ENCODE data around the gene TASP1. TPM values are rescaled to one million over a fixed set of nuclear protein-coding genes. Genes with fewer than 3 reads are reported as not detected.
A peak's percentile ranks its signal among the peaks of the same experiment; 100 is the strongest.

TASP1 gene
- total and polyA plus RNA-seq, 8 donors: 2.9 to 33.8 (median 6.9) TPM

DNA sequence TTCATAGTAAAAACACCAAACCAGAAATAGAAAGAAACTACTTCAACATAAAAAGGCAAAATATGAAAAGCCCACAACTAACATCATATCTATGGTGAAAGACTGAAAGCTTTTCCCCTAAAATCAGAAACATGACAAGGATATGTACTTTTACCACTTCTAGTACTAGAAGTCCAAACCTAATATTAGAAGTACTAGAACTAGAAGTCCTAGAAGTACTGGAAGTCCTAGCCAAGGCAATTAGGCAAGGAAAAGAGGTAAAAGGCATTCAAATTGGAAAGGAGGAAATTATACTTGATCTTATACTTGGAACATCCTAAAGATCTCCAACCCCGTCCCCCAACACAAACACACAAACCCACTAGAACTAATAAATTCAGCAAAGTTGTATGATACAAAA, 74.9 kb downstream of the TASP1 start:
- Histone ChIP-seq H3K9me3 (peaks cover 0 to 5% (median 0%) of the 10 kb centered on the region in 4 donors), H3K27ac (no peak overlapping the region), H3K36me3 (peaks cover 0 to 21% (median 9%) of the 10 kb centered on the region in 4 donors), H3K27me3 (no peaks in the 10 kb centered on the region), H3K4me3 (no peak overlapping the region), H3K4me1 (no peaks in the 10 kb centered on the region)
- no peak for TF ChIP-seq POLR2AphosphoS5 (IDR thresholded peaks at IDR 0.05)
- TF ChIP-seq EP300 (IDR thresholded peaks at IDR 0.05): no peak
- TF ChIP-seq, protein P1, sequence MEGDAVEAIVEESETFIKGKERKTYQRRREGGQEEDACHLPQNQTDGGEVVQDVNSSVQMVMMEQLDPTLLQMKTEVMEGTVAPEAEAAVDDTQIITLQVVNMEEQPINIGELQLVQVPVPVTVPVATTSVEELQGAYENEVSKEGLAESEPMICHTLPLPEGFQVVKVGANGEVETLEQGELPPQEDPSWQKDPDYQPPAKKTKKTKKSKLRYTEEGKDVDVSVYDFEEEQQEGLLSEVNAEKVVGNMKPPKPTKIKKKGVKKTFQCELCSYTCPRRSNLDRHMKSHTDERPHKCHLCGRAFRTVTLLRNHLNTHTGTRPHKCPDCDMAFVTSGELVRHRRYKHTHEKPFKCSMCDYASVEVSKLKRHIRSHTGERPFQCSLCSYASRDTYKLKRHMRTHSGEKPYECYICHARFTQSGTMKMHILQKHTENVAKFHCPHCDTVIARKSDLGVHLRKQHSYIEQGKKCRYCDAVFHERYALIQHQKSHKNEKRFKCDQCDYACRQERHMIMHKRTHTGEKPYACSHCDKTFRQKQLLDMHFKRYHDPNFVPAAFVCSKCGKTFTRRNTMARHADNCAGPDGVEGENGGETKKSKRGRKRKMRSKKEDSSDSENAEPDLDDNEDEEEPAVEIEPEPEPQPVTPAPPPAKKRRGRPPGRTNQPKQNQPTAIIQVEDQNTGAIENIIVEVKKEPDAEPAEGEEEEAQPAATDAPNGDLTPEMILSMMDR (IDR thresholded peaks at IDR 0.05): no peak
- TF ChIP-seq POLR2A (IDR thresholded peaks at IDR 0.05): no peak
- WGBS, 5 donors: 91 to 100% (median 98%) methylated on average over 1 of the region's 1 CpG
- intact Hi-C loops (cut with DNase I; ENCODE audit: low total_unique reads): no loop called here
- DNase-seq: no peak

DNA sequence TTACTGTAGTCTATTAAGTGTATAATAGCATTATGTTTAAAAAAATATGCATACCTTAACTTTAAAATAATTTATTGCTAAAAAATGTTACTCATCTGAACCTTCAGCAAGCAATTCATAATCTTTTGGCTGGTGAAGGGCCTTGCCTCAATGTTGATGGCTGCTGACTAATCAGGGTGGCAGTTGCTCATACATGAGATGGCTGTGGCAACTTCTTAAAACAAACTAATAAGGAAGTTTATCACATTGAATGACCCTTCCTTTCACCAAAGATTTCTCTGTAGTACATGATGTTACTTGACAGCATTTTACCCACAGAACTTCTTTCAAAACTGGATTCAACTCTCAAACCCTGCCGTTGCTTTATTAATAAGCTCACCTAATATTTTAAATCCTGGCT, 84.0 kb downstream of the TASP1 start:
- Histone ChIP-seq H3K27me3 (no peaks in the 10 kb centered on the region), H3K36me3 (peaks cover 0 to 7% (median 3%) of the 10 kb centered on the region in 4 donors), H3K9me3 (no peaks in the 10 kb centered on the region), H3K27ac (no peak overlapping the region), H3K4me3 (no peak overlapping the region), H3K4me1 (peaks cover 0 to 7% (median 0%) of the 10 kb centered on the region in 4 donors)
- DNase-seq: no peak
- intact Hi-C loops (cut with DNase I; ENCODE audit: low total_unique reads): no loop called here
- TF ChIP-seq EP300 (IDR thresholded peaks at IDR 0.05) (no peak), POLR2AphosphoS5 (IDR thresholded peaks at IDR 0.05) (no peak), POLR2A (IDR thresholded peaks at IDR 0.05) (no peak)
- TF ChIP-seq, protein P1 (IDR thresholded peaks at IDR 0.05): no peak
- 83 to 95% (median 92%) methylated on average over 1 of the region's 1 CpG for WGBS, 5 donors

DNA sequence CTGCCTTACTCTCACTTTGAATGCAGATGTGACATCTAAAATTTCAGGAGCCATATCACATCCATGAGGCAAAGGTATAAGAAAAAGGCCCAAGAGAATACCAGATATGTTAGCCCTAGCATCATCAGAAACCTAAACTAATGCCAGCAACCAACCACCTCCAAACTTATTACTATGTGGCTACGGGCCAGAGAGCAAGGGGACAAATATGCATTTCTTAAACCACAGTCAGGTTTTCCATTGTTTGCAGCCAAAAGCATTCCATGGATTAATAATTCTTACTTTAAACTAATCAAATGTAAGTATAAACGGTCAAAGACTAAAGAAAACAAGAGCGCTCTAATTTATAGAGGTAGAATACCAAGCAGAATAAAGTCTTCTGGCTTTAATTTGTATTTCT, 84.7 kb downstream of the TASP1 start:
- 74 to 88% (median 84%) methylated on average over 3 of the region's 3 CpGs for WGBS, 5 donors
- no peaks in the 10 kb centered on the region for H3K9me3 ChIP-seq
- peak in 1 of 2 donors; percentile 8 for DNase-seq
- no peaks in the 10 kb centered on the region for H3K27me3 ChIP-seq
- TF ChIP-seq EP300 (IDR thresholded peaks at IDR 0.05): no peak
- no peak for TF ChIP-seq POLR2AphosphoS5 (IDR thresholded peaks at IDR 0.05)
- TF ChIP-seq, protein P1 (IDR thresholded peaks at IDR 0.05): no peak
- no peak for TF ChIP-seq POLR2A (IDR thresholded peaks at IDR 0.05)
- peaks cover 0 to 7% (median 0%) of the 10 kb centered on the region in 4 donors for H3K4me1 ChIP-seq
- peaks cover 0 to 7% (median 3%) of the 10 kb centered on the region in 4 donors for H3K36me3 ChIP-seq
- H3K27ac ChIP-seq: no peak overlapping the region
- intact Hi-C loops (cut with DNase I; ENCODE audit: low total_unique reads): no loop called here
- H3K4me3 ChIP-seq: no peak overlapping the region

DNA sequence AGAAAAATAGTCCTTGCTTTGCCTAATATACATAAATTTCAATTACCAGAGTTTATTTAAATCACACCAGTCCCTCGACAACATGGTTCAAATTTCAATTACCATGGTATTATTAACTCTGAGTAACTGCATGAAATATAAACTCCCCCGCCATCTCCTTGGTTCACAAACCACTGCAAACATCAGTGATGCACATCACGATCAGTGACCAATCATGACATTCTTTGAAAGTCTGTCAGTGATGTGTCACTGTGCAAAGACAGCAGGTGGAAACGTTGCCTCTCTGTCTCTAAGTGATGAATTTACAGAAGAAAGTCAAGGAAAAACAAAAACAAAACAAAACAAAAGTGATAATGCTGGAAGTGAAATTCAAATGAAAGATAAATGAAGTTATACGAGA, 86.7 kb downstream of the TASP1 start:
- 80 to 91% (median 85%) methylated on average over 5 of the region's 5 CpGs for WGBS, 5 donors
- intact Hi-C loops (cut with DNase I; ENCODE audit: low total_unique reads): no loop called here
- DNase-seq: no peak
- H3K27me3 ChIP-seq: no peaks in the 10 kb centered on the region
- no peak for TF ChIP-seq POLR2A (IDR thresholded peaks at IDR 0.05)
- TF ChIP-seq POLR2AphosphoS5 (IDR thresholded peaks at IDR 0.05): no peak
- no peak for TF ChIP-seq EP300 (IDR thresholded peaks at IDR 0.05)
- TF ChIP-seq, protein P1 (IDR thresholded peaks at IDR 0.05): no peak
- H3K9me3 ChIP-seq: no peaks in the 10 kb centered on the region
- no peaks in the 10 kb centered on the region for H3K36me3 ChIP-seq
- no peak overlapping the region for H3K4me3 ChIP-seq
- H3K27ac ChIP-seq: no peak overlapping the region
- peaks cover 0 to 7% (median 0%) of the 10 kb centered on the region in 4 donors for H3K4me1 ChIP-seq
